GM23248 (cell line): Measurements from ENCODE around the gene ITGA1. TPM values are rescaled to one million over a fixed set of nuclear protein-coding genes. Genes with fewer than 3 reads are reported as not detected.

Source experiments
- DNase-seq: peaks from one replicate; pipeline ENCODE4 v3.0.0-alpha.2; 2015
- H2AFZ ChIP-seq: fragments of 200-600 bp; sonication (generic); 2 replicates; pipeline ENCODE4 v1.6.1; 2016; ENCODE audit warnings: antibody characterized with exemption
- H3F3A ChIP-seq: fragments of 200-600 bp; sonication (generic); 2 replicates; pipeline ENCODE4 v1.6.1; 2016; ENCODE audit warnings: mild to moderate bottlenecking, antibody characterized with exemption, mixed run types; ENCODE audit not compliant: insufficient read depth
- H3K27ac ChIP-seq: fragments of 200-600 bp; sonication (generic); 2 replicates; pipeline ENCODE4 v1.5.1; 2016; ENCODE audit warnings: mild to moderate bottlenecking
- H3K27me3 ChIP-seq: fragments of 200-600 bp; sonication (generic); replicated peaks from 2 replicates; pipeline ENCODE4 v1.6.1; 2016; ENCODE audit warnings: mild to moderate bottlenecking; ENCODE audit not compliant: insufficient read depth
- H3K36me3 ChIP-seq: fragments of 200-600 bp; sonication (generic); 2 replicates; pipeline ENCODE4 v1.6.1; 2016; ENCODE audit warnings: low read depth, mild to moderate bottlenecking
- H3K4me1 ChIP-seq: fragments of 200-600 bp; sonication (generic); 2 replicates; pipeline ENCODE4 v1.6.1; 2016; ENCODE audit warnings: mild to moderate bottlenecking; ENCODE audit not compliant: insufficient read depth
- H3K4me2 ChIP-seq: fragments of 200-600 bp; sonication (generic); one replicate; pipeline ENCODE4 v1.6.1; 2016; ENCODE audit warnings: mild to moderate bottlenecking; ENCODE audit not compliant: unreplicated experiment
- H3K4me3 ChIP-seq: fragments of 200-600 bp; sonication (generic); 2 replicates; pipeline ENCODE4 v1.5.1; 2016; ENCODE audit warnings: mild to moderate bottlenecking
- H3K79me2 ChIP-seq: fragments of 200-600 bp; sonication (generic); 2 replicates; pipeline ENCODE4 v1.6.1; 2016; ENCODE audit warnings: mild to moderate bottlenecking; ENCODE audit not compliant: insufficient read depth
- H3K9ac ChIP-seq: fragments of 200-600 bp; sonication (generic); 2 replicates; pipeline ENCODE4 v1.6.1; 2016; ENCODE audit warnings: mild to moderate bottlenecking
- H3K9me2 ChIP-seq: fragments of 200-600 bp; sonication (generic); 2 replicates; pipeline ENCODE4 v1.6.1; 2016; ENCODE audit warnings: mixed run types, mild to moderate bottlenecking, moderate library complexity; ENCODE audit not compliant: insufficient read depth
- H3K9me3 ChIP-seq: fragments of 200-600 bp; sonication (generic); one replicate; pipeline ENCODE4 v1.6.1; 2017; ENCODE audit warnings: low read depth
- H4K20me1 ChIP-seq: fragments of 200-600 bp; sonication (generic); 2 replicates; pipeline ENCODE4 v1.6.0; 2016; ENCODE audit not compliant: insufficient read depth
- EZH2 ChIP-seq: fragments of 200-600 bp; sonication (generic); IDR thresholded peaks from 2 replicates; pipeline ENCODE4 v1.6.1; 2018; ENCODE audit warnings: antibody characterized with exemption, mild to moderate bottlenecking; ENCODE audit not compliant: insufficient read depth, poor library complexity, severe bottlenecking
- EZH2phosphoT487 ChIP-seq: fragments of 200-600 bp; sonication (generic); IDR thresholded peaks from 2 replicates; pipeline ENCODE4 v1.6.1; 2018; ENCODE audit warnings: antibody characterized with exemption, moderate library complexity, mild to moderate bottlenecking, low read depth; ENCODE audit not compliant: insufficient read depth
- WGBS, 2 experiments: methylation state at CpG; one replicate each; pipeline ENCODE4 v1.1.6; 2015 to 2017; ENCODE audit warnings: low lambda C conversion rate in 2 of 2, low coverage in 1 of 2; ENCODE audit errors: missing lambda C conversion rate in 2 of 2; 5-methylcytosine and 5-hydroxymethylcytosine counted together
- in situ Hi-C: fragments of 300-500 bp; cut with MboI; formaldehyde crosslinking; loops from 2 replicates; pipeline ENCODE4 v1.15.0; 2020
- polyA plus RNA-seq: library from polyadenylated mRNA; unstranded; fragments of >200 nt; fragmentation: Nextera tagmentation; extraction: Ambion mirVana; gene quantifications from 2 replicates; pipeline ENCODE4 v1.2.1, GENCODE V29; 2016
- total RNA-seq: library from RNA; depleted of rRNA; stranded (reverse); fragments of >200 nt; shearing (Covaris generic); gene quantifications from 2 replicates; pipeline ENCODE4 v1.2.3, GENCODE V29; 2014

The ITGA1 gene
- total and polyA plus RNA-seq, 2 experiments from 2014 or later, result 8.9 to 18.4 TPM

GRCh38 chr5:52920929-52921328 is 133.2 kb downstream of the ITGA1 start:
- in situ Hi-C loops, result loop anchor here (25.0 kb wide), 1 partner anchor 134 kb away; the partner anchor contains the start of genes ITGA1 and PELO
- WGBS, 2 experiments, result 91 to 97% methylated on average over 2 of the region's 2 CpGs
- peak; percentile 52 for DNase-seq
- Histone ChIP-seq H3F3A (peaks cover 10% of the 10 kb centered on the region), H3K9ac (no peak overlapping the region), H3K27me3 (no peaks in the 10 kb centered on the region), H4K20me1 (no peaks in the 10 kb centered on the region), H3K4me3 (no peak overlapping the region), H2AFZ (no peak overlapping the region), H3K36me3 (no peaks in the 10 kb centered on the region), H3K4me2 (no peak overlapping the region), H3K27ac (no peak overlapping the region), H3K79me2 (no peaks in the 10 kb centered on the region), H3K9me3 (no peaks in the 10 kb centered on the region), H3K9me2 (no peaks in the 10 kb centered on the region), H3K4me1 (peaks cover 15% of the 10 kb centered on the region; the same call in 1 of the 2 replicates)
- TF ChIP-seq EZH2 (no peak), EZH2phosphoT487 (no peak)

- in situ Hi-C loops, result loop anchor here (25.0 kb wide), 1 partner anchor 135 kb away; the partner anchor contains the start of genes ITGA1 and PELO
- no peaks in the 10 kb centered on the region for H4K20me1 ChIP-seq
Observed at GRCh38 chr5:52922384-52922783, 134.7 kb downstream of the ITGA1 start.

GRCh38 chr5:52924456-52924855 is 136.7 kb downstream of the ITGA1 start:
- Histone ChIP-seq H3K4me2 (no peak overlapping the region), H3K4me3 (no peak overlapping the region), H3K36me3 (no peaks in the 10 kb centered on the region), H3K9me2 (no peaks in the 10 kb centered on the region), H3K4me1 (peaks cover 15% of the 10 kb centered on the region; the same call in 1 of the 2 replicates), H3F3A (peaks cover 10% of the 10 kb centered on the region), H3K79me2 (no peaks in the 10 kb centered on the region), H3K27me3 (no peaks in the 10 kb centered on the region), H3K27ac (no peak overlapping the region), H4K20me1 (no peaks in the 10 kb centered on the region), H3K9ac (no peak overlapping the region), H3K9me3 (no peaks in the 10 kb centered on the region), H2AFZ (no peak overlapping the region)
- no peak for TF ChIP-seq EZH2phosphoT487
- TF ChIP-seq EZH2, result no peak
- DNase-seq, result no peak
- 74 to 79% methylated on average over 8 of the region's 8 CpGs for WGBS, 2 experiments
- in situ Hi-C loops, result loop anchor here (25.0 kb wide), 1 partner anchor 137 kb away; the partner anchor contains the start of genes ITGA1 and PELO

More at GRCh38 chr5:52922384-52922783, 134.7 kb downstream of the ITGA1 start:
- Histone ChIP-seq H3K9me3 (no peaks in the 10 kb centered on the region), H3K4me3 (no peak overlapping the region), H3K79me2 (no peaks in the 10 kb centered on the region), H3K4me1 (peaks cover 15% of the 10 kb centered on the region; the same call in 1 of the 2 replicates), H3K9ac (no peak overlapping the region), H2AFZ (no peak overlapping the region), H3F3A (peaks cover 10% of the 10 kb centered on the region), H3K4me2 (no peak overlapping the region), H3K36me3 (no peaks in the 10 kb centered on the region), H3K27ac (peak overlapping the region; percentile 17; the same call in 1 of the 2 replicates), H3K27me3 (no peaks in the 10 kb centered on the region), H3K9me2 (no peaks in the 10 kb centered on the region)
- no peak for TF ChIP-seq EZH2
- TF ChIP-seq EZH2phosphoT487, result no peak
- peak; percentile 76 for DNase-seq
- WGBS, 2 experiments, result 45 to 51% methylated on average over 2 of the region's 2 CpGs

GRCh38 chr5:52925001-52925400 is 137.3 kb downstream of the ITGA1 start:
- Histone ChIP-seq H3F3A (peaks cover 10% of the 10 kb centered on the region), H3K4me2 (no peak overlapping the region), H3K9me3 (no peaks in the 10 kb centered on the region), H2AFZ (no peak overlapping the region), H3K27me3 (no peaks in the 10 kb centered on the region), H3K4me1 (peaks cover 15% of the 10 kb centered on the region; the same call in 1 of the 2 replicates), H3K9me2 (no peaks in the 10 kb centered on the region), H3K36me3 (no peaks in the 10 kb centered on the region), H3K79me2 (no peaks in the 10 kb centered on the region), H3K9ac (no peak overlapping the region), H4K20me1 (no peaks in the 10 kb centered on the region), H3K27ac (no peak overlapping the region), H3K4me3 (no peak overlapping the region)
- no peak for DNase-seq
- WGBS, 2 experiments, result 94 to 99% methylated on average over 5 of the region's 5 CpGs
- in situ Hi-C loops, result no loop called here
- TF ChIP-seq EZH2phosphoT487 (no peak), EZH2 (no peak)

GRCh38 chr5:52928689-52929088 is 141.0 kb downstream of the ITGA1 start:
- no peaks in the 10 kb centered on the region for H3K9me3 ChIP-seq
- no peaks in the 10 kb centered on the region for H3K4me1 ChIP-seq
- in situ Hi-C loops, result no loop called here

More at GRCh38 chr5:52928689-52929088, 141.0 kb downstream of the ITGA1 start:
- H3K9ac ChIP-seq, result no peak overlapping the region
- no peaks in the 10 kb centered on the region for H3K9me2 ChIP-seq
- no peak for TF ChIP-seq EZH2
- no peak for TF ChIP-seq EZH2phosphoT487
- no peaks in the 10 kb centered on the region for H3K36me3 ChIP-seq
- H3K27ac ChIP-seq, result no peak overlapping the region
- WGBS, 2 experiments, result 48% methylated on average over 2 of the region's 2 CpGs
- H2AFZ ChIP-seq, result no peak overlapping the region
- H3K4me2 ChIP-seq, result no peak overlapping the region
- H3K79me2 ChIP-seq, result no peaks in the 10 kb centered on the region
- H3F3A ChIP-seq, result no peaks in the 10 kb centered on the region
- no peak for DNase-seq
- no peaks in the 10 kb centered on the region for H4K20me1 ChIP-seq
- no peaks in the 10 kb centered on the region for H3K27me3 ChIP-seq
- no peak overlapping the region for H3K4me3 ChIP-seq
